GM21447 (cell line): Measurements from ENCODE around the gene THAP4.

Source experiments
- ATAC-seq: cut with Tn5 transposase; IDR thresholded peaks from one replicate; pipeline ENCODE4 v1.9.1; 2021; ENCODE audit not compliant: unreplicated experiment

The THAP4 gene

GRCh38 chr2:241637018-241637794 lies at the start of gene THAP4, which contains the start of gene ATG4B:
Gene THAP4, minus strand, starts transcription at chr2:241637158. Its CDS starts 141 bp downstream, at chr2:241637017.
Gene ATG4B, plus strand, starts transcription at chr2:241637693. Its CDS starts 22 bp downstream, at chr2:241637715.
- peak; percentile 63 for ATAC-seq

DNA sequence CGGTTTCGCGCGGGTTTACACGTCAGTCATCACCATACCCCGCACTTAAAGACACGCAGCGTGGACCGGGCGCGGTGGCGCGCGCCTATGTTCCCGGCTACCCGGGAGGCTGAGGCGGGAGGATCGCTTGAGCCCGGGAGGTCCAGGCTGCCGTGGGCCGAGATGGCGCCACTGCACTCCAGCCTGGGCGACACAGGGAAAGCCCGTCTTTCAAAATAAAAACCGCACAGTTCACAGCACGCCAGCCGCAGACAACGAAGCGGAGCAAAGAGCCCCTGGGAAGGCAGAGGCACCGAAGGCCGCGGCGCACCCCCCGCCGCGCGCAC lies 49.3 kb upstream of the THAP4 start:
- ATAC-seq, result peak; percentile 21

- ATAC-seq, result no peak
These were observed 44.1 kb upstream of the THAP4 start for GRCh38 chr2:241680827-241681599.

DNA sequence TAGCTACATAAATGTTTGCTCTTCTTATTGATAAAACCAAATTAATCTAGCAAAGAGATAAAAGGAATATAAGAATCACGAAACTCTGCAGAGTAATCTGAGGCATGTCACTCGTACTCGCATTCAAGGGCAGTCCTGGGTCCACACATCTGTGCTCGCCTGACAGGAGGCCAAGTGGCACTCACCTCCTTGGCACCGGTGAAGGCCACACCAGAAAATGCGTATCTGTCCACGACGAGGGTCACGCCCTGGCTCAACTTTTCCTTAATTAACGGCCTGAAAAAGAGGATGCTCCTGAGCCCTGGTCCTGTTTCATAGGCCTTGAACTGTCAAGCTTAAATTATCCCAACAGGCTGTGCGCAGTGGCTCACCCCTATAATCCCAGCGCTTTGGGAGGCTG lies 43.1 kb upstream of the THAP4 start:
- ATAC-seq, result no peak

GRCh38 chr2:241678784-241679540 lies 42.0 kb upstream of the THAP4 start:
- no peak for ATAC-seq

- ATAC-seq, result no peak
These were observed 41.3 kb upstream of the THAP4 start for GRCh38 chr2:241678307-241678706.

GRCh38 chr2:241677392-241677791 lies 40.4 kb upstream of the THAP4 start:
- ATAC-seq, result no peak

GRCh38 chr2:241676665-241677064 lies 39.7 kb upstream of the THAP4 start:
- no peak for ATAC-seq

DNA sequence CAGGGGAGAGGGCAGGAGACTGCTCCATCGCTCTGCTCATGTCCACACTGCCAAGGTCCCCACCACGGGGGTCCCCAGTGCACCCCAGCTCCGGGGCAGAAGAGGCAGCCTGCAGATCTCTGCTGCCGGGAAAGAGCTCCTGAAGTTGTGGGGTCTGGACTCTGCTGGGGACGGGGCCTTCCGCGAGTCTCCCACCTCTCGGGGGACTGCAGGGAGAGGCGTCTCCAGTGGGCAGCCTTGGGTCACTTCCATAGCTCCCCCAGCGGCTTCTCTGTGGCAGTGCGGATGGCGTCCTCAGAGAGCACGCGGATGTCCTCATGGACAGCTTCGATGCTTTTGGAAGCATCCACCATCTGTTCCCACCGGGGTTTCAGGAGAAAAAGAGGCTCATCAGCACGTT lies 38.9 kb upstream of the THAP4 start:
- ATAC-seq, result no peak

GRCh38 chr2:241673797-241674725 lies 37.1 kb upstream of the THAP4 start:
- ATAC-seq, result no peak

DNA sequence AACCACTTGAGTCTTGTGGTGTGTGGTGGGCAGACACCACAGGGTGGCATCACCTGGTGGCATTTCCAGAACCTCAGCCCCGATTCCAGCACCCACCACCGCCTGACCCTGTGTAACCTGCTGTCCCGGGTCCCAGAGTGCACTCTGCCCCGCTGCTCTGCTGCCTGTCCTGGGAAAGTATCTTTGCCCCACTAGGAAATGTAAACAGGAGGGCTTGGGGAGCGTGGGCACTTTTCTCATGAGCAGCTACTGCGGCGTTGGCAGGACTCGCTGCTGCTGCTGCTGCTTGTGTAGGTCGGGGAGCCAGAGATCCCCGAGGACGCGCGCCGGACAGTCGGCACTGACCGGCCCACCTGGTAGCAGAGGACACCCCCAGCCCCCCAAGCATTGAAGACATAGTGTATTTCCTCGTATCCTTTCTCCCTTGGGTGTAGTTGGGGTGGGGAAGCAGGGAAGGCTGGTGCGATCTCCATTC lies 36.3 kb upstream of the THAP4 start:
- ATAC-seq, result no peak

DNA sequence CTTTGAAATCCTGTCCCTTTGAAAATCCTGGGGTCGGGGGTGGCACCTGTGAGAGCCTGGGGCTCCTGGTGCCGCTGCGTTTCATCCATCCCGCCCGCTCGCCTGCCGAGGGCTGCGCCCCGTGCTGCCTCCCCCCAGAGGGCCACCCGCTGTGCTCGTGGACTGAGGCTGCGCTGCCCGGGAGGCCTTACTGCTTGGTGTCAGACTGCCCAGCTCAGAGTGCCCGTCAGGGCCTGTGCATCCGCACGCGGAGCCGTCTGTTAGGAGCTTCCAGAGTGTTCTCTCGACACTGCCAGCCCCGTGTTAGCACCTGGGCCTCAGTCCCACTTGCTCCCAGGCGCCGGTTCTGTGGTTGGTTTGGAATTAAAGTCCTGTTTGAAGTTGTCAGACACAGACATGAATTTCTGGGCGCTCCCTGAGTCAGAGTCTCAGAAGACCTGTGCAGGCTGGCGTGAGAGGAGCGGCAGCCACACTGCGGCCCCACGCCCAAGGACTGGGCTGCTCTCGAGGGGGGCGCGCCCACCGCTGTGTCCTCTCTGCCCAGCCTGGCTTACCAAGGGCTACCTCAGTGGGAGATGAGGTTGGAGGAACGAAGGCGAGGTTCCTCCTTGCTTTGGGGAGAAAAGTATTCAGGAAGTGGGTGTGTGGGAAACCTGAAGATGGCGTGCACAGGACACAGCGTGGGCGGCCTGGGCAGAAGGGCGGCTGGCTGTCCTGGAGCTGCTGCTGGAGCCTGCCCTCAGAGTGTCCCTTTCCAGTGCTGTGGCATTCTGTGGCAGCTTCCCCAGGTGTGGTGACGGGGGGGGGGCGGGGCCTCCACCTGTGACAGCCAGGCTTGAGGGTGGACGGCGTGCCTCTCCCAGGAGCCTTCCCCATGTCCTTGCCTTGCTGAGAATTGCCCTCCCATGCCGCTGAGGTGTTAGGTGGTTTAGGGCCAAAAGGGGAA lies 35.6 kb upstream of the THAP4 start:
- no peak for ATAC-seq

DNA sequence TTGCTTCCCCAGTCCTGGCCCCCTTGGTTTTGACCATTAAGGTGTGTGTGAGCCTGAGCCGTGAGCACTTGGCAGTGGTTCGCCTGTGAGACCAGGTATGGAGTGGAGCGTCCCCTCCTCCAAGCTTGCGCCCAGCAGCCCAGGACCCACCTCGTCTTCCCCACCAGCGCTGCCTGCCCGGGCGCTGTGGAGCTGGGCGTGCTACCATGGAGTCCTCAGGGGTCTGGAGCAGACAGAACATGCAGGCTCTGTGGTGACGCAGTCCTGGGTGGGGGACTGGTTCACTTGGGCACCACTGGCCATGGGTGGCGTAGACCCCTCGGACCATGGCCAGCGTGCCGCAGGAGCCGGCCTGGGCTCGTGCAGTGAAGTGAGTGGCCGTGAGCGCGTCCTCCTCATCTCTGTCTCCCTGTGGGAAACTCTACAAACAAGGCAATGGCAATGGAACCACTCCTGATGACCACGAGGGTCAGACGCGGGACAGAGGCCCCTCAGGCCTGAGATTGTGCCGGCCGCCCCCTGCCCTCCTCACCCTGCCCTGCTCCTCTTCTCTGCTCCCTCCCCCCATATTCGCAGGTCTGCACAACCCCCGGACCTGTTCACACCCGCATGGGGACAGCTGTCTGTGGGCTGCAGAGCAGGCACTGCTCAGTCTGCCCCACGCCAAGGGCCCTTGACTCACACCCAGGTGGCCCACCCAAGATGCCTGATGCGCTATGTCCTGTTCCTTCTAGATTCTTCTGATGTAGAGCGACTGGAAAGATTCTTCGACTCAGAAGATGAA lies 34.7 kb upstream of the THAP4 start:
- ATAC-seq, result no peak

DNA sequence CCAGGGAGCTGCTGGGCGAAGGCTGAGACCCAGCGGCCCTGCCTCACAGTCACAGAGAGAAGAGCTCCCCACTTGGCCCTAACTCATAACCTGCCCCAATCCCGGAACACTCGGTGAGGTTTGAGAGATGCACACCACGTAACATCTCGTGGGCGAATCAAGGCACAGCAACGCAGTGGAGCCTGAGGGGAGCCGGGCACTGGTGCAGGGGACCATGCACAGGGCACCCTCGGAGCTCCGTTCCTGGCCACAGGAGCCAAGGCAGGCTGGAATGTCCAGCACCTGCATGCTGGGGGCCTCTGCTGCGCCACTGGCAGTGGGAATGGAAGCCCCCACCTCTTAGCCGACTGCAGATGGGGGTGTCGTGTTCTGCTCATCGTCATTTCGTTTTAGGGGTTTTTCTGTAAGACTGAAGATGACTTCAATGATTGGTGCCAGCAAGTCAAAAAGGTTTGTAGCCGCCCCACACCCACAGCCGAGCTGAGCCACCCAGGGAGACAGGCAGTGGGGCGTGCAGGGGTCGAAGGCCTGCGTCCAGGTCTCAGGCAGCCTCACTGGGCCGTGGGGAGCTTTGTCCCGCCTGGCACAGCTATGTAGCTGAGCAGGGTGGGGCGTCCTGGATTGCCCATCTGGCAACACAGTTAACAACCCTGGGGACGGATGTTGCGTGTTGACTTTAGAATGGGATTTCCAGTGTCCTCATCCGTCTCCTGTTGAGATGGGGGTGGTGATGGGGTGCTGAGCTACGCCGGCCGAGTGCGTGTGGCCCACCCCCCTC lies 33.6 kb upstream of the THAP4 start:
- no peak for ATAC-seq

DNA sequence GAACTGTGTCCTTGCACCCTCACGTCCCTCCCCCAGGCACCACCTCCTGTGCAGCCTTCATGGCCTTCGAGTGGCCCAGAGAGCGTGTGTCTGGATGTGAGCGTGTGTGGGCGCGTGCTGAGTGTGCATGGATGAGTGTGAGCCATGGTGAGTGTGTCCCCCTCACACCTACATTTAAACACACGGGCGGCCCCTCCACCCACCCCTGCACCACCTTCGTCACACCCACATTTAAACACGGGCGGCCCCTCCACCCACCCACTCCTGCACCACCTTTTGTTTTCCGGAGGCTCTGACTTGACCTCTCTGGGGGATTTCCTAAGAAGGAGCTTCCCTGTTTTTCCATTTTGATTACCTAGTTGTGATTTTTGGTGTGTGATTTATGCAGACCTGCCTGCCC lies 31.9 kb upstream of the THAP4 start:
- no peak for ATAC-seq

- no peak for ATAC-seq
These were observed 31.4 kb upstream of the THAP4 start for GRCh38 chr2:241668354-241668753.

DNA sequence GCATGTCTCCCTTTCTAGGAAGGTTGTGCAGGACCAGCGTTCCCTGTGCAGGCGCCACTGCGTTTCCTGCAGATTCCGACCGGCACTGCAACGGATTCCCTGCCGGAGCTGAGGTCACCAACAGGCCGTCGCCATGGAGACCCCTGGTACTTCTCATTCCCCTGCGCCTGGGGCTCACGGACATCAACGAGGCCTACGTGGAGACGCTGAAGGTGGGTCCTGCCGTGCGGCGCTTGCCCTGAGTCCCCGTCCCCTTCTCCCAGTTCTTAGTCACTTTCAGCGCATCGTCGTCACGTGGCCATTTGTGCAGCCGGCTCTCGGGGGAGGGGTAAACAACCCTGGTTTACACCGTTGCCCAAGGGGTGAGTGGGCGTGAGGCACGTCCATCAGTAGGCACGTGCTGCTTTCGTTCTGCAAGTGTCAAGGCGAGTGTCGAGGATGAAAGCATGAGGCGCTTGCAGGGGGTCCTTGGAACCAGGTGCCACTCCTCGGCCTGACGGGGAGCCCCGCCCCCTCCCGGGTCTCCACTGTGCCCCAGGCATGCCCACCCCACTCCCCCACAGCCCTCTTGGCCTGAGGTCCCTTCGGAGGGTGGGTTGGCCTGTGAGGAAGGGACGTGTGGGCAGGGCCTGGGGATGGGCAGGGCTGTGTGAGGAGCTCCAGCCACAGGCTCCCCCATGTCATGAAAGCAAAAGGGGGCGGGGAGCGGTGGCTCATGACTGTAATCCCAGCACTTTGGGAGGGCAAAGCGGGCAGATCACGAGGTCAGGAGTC lies 29.9 kb upstream of the THAP4 start:
- no peak for ATAC-seq
